NCI-H2107 treated with DMSO at 0.1 percent for 48 hours (cell line): Measurements from ENCODE around the gene PDCD5.
"Not testable (repeated sequence)": the region's sequence is repeated elsewhere in the genome, so short reads cannot be mapped to it uniquely, and the experiment has no call there.

Experiments
- DNase-seq: peaks from one replicate; lab custom pipeline; 2025; ENCODE audit not compliant: unreplicated experiment; lab: John Stamatoyannopoulos, UW

The PDCD5 gene

GRCh38 chr19:32580901-32581704, at the start of gene PDCD5:
TSS of gene PDCD5 (plus strand) at chr19:32581190. CDS start at chr19:32581262, 72 bp downstream.
- peak; percentile 84 for DNase-seq

GRCh38 chr19:32532233-32532632, 48.8 kb upstream of the PDCD5 start:
- no peak for DNase-seq

DNA sequence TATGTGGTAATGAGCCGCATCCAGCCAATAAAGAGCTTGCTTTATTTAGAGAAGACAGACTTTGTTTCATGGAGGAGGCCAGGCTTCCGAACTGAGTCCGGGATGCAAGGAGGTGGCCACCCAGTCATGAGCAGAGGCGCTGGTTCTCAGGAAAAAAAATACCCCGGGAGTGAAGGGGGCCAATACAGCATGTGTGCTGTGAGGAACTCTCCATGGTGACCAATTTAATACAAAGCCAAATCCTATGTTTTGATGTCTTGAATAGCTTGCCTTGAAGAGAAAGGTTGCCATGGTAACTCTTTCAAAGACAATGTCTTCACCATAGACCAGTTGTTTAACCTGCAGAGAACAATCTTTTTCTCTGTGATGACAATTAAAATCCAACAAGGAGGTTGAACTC, 43.4 kb upstream of the PDCD5 start:
- DNase-seq, result no peak

- DNase-seq, result no peak
Measured at GRCh38 chr19:32539240-32539916, 41.6 kb upstream of the PDCD5 start.

GRCh38 chr19:32540621-32541020, 40.4 kb upstream of the PDCD5 start:
- DNase-seq, result no peak

DNA sequence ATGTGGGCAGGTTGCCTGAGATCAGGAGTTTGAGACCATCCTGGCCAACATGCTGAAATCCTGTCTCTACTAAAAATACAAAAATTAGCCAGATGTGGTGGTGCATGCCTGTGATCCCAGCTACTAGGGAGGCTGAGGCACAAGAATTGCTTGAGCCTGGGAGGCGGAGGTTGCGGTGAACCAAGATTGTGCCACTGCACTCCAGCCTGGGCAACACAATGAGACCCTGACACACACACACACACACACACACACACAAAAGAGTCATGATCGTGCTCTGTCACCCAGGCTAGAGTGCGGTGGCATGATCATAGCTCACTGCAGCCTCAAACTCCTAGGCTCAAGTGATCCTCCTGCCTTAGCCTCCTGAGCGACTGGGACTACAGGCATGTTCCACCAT, 39.6 kb upstream of the PDCD5 start:
- DNase-seq, result not testable (repeated sequence)

GRCh38 chr19:32542477-32543108, 38.4 kb upstream of the PDCD5 start:
- no peak for DNase-seq

GRCh38 chr19:32543115-32543900, 37.7 kb upstream of the PDCD5 start:
- DNase-seq, result no peak

DNA sequence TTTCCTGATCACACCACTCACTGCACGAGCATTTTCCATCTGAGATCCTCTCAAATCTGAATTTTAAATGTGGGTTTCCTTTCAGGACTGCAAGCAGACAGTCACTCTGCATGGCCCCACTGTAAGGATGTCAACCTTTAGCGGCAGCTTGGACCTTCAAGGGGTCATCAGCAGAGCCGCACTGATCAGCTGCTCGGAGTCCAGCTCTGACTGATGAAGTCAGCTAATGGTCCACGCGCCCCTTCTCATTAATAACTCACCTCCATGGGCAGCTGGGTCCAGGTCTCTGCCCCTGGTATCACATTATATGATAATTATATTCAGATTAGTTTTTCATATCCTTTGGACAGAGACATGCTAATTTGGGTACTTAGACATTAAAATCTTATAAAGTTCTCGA, 36.1 kb upstream of the PDCD5 start:
- no peak for DNase-seq

DNA sequence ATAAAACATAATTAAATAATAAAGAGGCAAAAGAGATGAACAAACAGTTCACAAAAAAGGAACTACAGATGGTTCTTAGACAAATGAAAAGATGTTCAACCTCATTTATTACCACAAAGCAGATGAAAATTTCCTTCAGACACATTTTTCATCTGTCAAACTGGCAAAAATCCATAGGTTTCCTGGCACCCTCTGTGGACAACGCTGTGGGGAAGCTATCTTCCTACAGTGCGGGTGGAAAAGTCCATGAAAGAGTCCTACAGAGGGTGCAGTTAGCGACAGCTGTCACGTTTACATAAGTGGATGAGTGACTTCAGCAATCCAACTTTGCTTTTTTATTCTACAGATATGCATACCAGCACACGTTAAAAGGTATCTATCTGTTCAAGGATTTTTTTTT, 30.3 kb upstream of the PDCD5 start:
- DNase-seq, result no peak

- no peak for DNase-seq
Measured at GRCh38 chr19:32555786-32556185, 25.2 kb upstream of the PDCD5 start.

DNA sequence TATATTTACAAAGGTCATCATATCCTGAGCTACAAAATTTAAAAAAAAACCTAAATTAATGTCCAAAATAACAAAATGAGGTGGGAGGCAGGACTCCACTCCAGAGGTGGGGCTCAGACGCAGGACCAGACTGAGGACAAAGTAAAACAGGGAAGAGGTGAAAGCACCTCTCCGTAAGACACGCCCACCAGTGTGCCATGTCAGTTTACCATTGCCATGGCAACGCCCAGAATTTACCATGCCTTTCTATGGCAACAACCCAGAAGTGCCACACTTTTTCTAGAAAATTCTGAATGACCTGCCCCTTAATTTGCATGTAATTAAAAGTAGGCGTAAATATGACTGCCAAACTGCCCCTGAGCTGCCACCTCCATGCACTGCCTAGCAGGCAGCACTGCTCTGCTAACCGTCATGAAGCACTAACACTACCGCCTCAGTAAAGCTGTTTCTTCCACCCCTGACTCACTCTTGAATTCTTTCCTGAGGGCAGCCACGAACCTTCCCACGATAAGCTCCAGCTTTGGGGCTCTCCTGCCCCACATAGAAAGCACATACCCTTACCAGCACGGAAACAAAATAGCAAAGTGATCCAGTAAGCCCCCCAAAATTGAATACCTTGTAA, 22.3 kb upstream of the PDCD5 start:
- DNase-seq, result no peak

GRCh38 chr19:32563761-32564160, 17.2 kb upstream of the PDCD5 start:
- no peak for DNase-seq

DNA sequence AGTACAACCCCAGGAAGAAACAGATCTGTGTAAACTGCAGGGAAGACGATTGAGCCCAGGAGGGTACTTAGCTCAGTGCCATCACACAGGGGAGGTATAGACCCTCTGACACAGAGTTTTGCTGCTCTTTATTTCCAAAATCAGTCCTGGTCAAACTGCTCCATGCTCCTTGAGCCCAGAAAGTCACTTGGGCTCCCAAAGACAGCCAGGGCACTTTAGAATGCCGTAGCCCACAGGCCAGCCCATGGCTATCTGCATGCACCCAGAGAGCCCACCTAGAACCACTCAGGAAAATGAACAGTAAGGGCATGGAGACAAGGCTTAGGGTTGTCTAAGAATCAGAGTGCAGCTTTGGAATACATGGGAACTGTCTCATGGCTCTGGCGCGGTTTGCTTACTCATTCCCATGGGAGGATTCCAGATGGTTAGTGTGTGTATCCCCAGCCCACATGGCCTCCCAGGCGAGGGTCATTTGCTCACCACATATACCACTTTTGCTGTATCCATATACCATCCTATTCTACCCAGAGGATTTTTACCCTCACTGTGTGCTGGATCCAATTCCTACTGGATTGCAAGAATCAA, 14.7 kb upstream of the PDCD5 start:
- DNase-seq, result no peak

DNA sequence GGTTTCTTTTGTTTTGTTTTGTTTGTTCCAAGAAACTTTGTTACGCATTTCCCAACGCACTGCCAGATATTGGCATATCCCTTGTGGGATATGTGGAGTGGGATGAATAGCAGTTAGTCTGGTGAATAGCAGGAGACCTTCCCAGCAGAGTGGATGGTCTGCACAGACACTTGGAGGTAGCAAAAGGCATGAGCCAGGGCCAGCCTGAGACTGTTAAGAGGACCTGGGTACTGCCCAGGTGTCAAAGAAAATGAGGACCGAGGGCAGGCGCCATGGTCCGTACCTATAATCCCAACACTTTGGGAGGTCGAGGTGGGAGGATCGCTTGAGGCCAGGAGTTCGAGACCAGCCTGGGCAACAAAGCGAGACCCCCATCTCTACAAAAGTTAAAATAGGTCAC, 13.5 kb upstream of the PDCD5 start:
- DNase-seq, result no peak

GRCh38 chr19:32570081-32570785, 10.8 kb upstream of the PDCD5 start:
- peak; percentile 69 for DNase-seq

DNA sequence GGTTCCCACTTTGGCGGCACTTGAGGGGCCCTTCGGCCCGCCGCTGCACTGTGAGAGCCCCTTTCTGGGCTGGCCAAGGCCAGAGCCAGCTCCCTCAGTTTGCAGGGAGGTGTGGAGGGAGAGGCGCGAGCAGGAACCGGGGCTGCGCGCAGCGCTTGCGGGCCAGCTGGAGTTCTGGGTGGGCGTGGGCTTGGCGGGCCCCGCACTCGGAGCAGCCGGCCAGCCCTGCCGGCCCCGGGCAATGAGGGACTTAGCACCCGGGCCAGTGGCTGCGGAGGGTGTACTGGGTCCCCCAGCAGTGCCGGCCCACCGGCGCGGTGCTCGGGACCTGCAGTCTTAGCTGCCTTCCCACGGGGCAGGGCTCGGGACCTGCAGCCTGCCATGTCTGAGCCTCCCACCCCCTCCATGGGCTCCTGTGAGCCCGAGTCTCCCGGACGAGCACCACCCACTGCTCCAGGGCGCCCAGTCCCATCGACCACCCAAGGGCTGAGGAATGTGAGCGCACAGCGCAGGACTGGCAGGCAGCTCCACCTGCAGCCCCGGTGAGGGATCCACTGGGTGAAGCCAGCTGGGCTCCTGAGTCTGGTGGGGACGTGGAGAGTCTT, 9.4 kb upstream of the PDCD5 start:
- DNase-seq, result not testable (repeated sequence)

GRCh38 chr19:32572700-32573491, 8.1 kb upstream of the PDCD5 start:
- not testable (repeated sequence) for DNase-seq

DNA sequence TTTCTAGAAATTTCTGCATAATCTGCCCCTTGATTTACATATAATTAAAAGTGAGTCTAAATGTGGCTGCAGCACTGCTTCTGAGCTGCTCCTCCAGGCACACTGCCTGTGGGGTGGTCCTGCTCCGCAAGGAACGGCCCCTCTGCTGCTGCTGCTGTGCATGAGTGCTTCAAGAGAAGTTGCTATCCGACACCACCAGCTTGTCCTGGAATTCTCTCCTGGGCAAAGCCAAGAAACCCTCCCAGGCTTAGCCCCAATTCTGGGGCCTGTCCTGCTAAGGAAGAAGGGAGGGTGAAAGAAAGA, 7.5 kb upstream of the PDCD5 start:
- no peak for DNase-seq
